HG03139 (cell line): ENCODE data around the gene YWHAE.
"Not testable (repeated sequence)": the region's sequence is repeated elsewhere in the genome, so short reads cannot be mapped to it uniquely, and the experiment has no call there.

ENCODE experiments used
- ATAC-seq: cut with Tn5 transposase; IDR thresholded peaks from one replicate; pipeline ENCODE4 v1.9.1; 2021; ENCODE audit not compliant: unreplicated experiment

YWHAE gene

DNA sequence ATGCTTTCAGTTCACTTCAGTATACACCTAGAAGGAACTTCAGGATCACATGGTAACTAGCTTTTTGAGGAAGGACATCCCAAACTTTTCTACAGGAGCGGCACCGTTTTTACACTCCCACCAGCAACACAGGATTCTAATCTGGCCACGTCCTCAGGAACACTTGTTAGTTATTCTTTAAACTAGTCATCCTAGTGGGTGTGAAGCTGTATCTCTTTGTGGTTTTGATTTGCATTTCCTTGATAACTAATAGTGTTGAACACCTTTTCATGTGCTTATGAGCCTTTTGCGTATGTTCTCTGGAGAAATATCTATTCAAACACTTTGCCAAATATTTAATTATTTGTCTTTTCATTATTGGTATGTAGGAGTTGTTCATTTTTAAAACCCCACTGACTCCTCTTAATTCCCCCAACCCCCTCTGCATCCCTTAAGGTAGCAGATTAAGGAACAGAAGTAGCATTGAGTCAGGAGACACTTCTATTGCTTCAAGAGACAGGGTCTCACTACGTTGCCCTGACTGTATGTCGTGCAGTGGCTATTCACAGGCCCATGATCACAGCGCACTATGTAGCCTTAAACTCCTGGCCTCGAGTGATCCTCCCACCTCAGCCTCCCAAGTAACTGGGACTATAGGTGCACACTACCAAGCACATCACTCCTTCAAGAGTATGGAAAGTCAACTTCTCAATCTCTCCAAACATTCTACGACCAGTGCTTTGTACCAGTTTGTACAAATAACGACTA lies 25.4 kb downstream of the YWHAE start:
- ATAC-seq: no peak

DNA sequence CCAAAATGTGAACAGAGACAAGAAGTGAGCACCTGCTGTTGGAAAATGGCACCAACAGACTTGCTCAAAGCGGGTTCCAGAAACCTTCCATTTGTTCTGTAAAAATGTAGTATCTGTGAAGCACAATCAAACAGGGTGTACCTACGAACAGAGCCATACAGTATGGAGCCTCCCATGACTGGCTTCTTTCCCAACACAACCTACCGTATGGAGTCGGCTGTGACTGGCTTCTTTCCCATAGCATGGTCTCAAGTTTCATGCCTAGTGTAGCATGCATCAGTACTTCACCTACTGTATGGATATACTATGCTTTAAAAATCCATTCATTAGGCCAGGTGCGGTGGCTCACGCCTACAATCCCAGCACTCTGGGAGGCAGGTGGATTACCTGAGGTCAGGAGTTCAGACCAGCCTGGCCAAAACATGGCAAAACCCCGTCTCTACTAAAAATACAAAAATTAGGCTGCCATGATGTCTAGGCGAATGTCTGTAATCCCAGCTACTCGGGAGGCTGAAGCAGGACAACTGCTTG lies 26.2 kb downstream of the YWHAE start:
- ATAC-seq: no peak

DNA sequence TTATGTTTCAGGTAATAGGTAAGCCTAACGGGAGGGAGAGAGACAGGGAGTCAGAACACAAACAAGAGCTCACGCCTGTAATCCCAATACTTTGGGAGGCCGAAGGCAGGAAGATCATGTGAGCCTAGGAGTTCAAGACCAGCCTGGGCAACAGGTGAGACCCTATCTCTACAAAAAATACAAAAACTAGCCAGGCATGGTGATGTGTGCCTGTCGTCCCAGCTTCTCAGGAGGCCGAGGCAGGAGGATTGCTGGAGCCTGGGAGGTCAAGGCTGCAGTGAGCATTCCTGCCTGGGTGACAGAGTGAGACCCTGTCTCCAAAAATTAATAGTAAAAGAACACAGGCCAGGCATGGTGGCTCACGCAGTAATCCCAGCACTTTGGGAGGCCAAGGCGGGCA lies 27.4 kb downstream of the YWHAE start:
- ATAC-seq: no peak

DNA sequence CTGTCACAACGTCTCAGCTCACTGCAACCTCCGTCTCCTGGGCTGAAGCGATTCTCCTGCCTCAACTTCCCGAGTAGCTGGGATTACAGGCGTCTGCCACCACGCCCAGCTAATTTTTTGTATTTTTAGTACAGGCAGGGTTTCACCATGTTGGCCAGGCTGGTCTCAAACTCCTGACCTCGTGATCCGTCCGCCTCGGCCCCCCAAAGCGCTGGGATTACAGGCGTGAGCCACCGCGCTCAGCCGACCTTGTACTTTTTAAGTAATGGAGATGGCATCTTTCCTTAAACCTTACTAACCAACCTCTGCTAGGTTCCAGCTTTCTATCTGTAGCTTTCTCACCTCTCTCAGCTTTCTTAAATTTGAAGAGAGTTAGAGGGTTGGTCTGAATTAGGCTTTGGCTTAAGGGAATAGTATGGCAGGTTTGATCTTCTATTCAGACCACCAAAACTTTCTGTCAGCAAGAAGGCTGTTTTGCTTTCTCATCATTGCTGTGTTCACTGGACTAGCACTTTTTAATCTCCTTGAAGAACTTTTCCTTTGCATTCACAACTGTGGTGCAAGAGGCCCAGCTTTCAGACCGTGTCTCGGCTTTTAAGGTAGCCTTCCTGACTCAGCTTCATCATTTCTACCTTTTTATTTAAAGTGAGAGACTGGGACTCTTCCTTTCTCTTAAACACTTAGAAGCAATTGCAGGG lies 28.0 kb downstream of the YWHAE start:
- ATAC-seq: no peak

DNA sequence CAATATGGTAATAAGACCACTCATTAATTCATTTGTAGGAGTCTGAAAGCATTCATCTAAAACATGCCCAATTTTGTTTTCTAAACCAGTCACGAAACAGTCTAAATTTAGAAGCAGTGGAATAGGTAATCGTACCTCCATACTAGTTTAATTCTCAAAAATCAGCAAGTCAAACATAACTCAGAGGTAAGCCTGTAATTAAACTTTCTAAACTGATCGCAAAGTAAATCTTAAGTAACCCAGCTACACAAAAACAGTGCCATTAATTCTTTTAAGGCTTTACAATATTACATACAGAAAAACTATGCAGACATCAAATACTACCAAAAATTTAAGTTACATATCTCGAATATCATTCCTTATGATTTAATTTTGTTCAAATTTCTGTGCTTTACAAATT lies 31.4 kb downstream of the YWHAE start:
- ATAC-seq: no peak

DNA sequence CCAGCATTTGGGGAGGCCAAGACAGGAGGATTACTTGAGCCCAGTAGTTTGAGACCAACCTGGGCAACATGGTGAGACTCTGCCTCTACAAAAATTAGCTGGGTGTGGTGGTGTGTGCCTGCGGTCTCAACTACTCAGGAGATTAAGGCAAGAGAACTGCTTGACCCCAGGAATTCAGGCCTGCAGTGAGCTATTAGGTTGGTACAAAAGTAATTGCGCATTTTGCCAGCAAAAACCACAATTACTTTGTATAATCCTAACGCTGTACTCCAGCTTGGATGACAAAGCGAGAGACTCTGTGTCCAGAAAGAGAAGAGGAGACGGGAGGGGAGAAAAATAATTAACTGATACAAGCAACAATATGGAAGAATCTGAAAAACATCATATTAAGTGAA lies 32.7 kb downstream of the YWHAE start:
- ATAC-seq: no peak

DNA sequence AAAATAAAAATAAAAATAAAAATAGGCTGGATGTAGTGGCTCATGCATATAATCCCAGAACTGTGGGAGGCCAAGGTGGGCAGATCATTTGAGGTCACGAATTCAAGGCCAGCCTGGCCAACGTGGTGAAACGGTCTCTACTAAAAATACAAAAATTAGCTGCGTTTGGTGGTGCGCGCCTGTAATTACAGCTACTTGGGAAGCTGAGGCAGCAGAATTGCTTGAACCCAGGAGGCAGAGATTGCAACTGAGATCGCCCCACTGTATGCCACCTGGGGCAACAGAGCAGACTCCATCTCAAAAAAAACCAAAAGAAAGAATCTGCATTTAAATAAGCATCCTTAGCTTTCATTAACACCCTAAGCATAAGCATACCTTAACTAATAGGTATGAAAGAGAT lies 33.8 kb downstream of the YWHAE start:
- ATAC-seq: no peak

DNA sequence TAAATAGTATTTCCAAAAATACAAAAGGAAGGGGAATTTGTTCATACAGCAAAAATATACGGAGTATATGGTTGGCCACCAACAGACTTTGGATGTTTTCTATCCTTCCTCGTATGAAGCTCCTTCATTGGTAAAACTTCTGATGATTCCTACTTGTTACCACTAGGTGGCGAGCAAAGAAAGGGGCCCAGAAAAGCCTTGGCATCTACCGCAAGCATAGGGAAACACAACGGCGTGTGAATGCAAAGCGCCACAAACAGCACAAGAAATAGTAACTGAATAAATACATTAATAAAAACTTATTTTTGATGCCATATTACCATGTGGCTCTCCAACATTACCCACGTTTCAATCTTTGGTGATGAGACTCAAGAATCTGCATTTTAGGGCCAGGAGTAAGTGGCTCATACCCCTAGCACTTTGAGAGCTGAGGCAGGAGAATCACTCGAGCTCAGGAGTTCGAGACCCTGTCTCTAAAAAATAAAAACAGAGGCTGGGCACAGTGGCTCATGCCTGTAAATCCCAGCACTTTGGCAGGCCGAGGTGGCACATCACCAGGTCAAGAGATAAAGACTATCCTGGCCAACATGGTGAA lies 34.5 kb downstream of the YWHAE start:
- ATAC-seq: no peak

DNA sequence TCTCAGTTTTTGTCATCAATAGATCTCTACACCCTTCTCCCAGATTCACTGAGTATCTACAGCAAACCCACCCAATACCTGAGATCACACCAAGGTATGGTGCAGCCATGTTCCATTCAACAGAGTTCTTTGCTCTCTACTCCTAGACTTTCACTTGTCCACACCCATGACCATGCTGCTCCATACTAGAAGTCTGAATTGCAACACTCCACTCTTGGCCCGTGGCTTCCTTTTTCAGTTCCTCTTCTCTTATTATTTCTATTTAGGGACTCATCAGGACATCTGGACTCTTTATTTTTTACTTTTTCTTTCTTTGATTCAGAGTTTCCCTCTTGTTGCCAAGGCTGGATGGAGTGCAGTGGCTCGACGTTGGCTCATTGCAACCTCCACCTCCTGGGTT lies 37.1 kb downstream of the YWHAE start:
- ATAC-seq: no peak

DNA sequence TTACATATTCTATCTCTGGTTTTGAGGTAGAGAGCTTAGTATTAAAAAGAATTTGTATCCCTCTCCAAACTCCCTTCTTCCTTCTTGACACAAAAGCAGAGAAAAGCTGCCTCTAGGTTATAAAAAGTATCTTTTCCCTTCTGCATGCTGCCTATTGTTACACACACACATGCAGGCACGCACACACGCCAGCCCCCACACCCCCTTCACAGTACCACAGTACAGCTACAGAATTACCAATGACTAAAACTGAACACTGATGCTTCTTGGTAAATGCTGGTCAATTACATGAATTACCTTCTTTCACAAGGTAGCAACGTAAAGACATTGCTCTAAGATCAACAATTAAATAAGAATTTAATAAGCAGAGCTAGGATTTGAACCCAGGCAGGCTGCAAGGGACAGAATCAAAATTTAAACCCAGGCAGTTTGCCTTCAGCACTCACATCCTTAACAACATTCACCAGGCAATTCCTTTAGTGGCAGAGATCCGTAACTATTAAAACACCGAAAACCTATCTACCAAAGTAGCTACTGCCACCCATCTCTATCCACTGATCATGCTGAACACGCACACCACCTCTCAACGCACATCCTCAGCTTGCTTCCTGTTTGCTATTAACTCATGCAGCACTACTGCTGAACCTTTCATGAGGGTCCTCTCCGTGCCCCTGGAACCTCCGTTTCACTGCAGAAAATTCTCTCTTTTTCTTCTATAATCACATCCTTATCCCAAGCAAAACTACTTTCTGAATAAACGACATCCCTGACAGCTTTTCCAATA lies 37.8 kb downstream of the YWHAE start:
- no peak for ATAC-seq

DNA sequence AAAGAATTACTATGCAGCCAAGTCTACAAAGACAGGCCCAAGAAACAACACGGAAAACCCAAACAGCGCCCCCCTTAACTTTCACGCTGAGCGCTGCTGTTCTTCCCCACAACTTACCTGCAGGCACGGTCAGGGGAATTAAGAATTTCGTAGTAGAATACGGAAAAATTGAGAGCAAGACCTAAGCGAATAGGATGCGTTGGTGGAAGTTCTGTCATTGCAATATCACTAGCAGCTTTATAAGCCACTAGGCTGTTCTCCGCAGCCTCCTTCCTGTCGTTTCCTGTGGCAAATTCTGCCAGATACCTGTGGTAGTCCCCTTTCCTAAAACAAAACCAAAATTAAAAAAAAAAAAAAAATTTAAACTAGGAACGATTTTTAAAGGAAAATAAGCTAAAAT lies 39.0 kb downstream of the YWHAE start:
- no peak for ATAC-seq

DNA sequence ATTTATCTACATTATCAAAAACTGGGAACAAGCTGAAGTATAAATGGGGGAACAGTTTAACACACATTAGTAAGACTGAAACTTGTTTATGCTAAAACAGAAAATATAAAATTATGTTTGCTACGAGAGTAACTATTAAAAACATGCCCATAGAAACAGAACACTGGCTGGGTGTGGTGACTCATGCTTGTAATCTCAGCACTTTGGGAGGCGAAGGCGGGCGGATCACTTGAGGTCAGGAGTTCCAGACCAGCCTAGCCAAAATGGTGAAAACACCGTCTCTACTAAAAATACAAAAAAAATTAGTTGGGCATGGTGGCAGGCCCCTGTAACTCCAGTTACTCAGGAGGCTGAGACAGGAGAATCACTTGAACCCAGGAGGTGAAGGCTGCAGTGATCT lies 39.7 kb downstream of the YWHAE start:
- ATAC-seq: not testable (repeated sequence)

DNA sequence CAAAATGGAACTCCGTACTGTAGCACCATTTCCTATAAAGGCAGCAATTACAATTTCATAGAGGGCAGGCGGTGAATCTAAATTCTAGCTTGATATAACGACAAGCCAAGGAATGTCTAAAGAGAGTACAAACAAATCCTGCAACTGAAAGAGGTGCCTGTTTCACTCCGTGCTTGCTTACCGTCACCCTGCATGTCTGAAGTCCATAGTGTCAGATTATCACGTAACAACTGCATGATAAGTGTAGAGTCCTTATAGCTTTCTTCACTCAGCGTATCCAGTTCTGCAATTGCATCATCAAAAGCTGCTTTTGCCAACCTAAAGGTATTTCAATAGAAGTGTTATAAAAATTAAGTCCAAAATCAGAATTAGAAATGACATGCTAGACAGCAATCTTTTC lies 46.0 kb downstream of the YWHAE start:
- no peak for ATAC-seq

DNA sequence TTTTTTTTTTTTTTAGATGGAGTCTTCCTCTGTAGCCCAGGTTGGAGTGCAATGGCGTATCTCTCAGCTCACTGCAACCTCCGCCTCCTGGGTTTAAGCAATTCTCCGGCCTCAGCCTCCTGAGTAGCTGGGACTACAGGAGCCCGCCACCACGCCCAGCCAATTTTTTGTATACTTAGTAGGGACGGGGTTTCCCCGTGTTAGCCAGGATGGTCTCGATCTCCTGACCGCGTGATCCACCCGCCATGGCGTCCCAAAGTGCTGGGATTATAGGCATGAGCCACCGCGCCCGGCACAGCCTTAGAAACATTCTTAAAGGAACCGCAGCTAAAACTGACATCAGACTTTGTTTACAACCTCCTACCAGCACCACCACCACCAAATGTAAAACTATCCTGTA lies 47.5 kb downstream of the YWHAE start:
- not testable (repeated sequence) for ATAC-seq

DNA sequence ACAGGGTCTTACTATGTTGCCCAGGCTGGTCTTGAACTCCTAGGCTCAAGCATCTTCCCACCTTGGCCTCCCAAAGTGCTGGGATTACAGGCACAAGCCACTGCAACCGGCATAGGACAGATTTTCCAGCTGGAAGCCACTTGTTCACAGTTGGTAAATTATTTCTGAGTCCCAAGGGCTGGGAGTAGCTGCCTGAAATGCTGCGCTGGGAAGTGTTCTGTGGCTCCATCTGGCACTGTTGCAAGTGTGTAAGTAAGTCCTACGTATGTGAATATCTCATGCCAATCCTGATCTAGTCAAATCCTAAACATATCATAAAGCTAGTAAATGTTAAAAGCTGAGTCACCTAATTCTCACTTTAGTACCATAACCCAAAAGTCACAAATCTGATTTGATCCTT lies 48.1 kb downstream of the YWHAE start:
- ATAC-seq: no peak

DNA sequence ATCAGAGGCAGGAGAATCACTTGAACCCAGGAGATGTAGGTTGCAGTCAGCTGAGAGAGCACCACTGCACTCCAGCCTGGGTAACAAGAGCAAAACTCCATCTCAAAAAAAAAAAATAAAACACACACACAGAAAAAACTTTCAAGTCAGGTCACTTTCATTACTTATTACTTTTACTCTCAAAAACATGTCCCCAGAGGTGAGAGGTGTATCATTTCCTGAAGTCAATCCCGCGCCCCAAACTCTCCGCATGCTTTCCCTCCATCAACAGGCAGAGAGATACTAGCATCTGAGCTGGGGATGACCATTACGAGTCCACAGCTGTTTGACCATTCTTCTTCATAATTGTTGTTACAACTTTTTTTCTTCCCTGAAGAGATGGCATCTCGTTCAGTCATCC lies 48.7 kb downstream of the YWHAE start:
- ATAC-seq: no peak

DNA sequence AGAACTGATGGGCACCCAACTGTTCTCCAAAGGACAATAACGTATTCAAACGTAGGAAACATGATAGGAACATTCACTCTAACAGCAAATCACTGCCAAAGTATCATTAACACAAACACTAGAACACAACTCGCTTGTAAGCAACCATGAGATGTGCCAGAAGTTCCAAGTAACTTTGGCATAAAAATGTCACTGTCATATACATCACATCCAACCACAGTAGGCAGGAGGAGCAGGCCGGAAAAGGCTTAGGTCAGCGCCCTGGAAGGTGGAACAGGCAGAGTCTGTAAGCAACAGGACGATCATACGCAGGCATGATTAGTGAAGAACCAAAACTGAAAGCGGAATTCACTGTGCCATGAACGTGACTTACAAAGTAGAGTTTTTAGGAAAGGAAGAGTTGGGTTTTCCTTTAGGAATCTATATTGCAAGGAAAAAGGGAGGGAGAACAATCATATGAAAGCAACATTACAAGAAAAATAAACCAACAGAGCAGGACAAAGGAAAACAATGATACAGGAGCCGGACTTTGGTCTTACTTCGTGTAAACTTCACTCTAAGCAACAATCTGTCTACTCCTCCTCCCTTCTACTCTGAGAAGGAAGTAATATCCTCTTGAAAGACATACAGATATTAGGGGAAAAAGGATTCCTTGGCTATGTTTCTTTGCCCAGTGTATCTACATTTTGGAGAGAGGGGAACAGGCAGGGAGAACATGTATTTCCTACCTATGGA lies 52.3 kb downstream of the YWHAE start:
- ATAC-seq: no peak

DNA sequence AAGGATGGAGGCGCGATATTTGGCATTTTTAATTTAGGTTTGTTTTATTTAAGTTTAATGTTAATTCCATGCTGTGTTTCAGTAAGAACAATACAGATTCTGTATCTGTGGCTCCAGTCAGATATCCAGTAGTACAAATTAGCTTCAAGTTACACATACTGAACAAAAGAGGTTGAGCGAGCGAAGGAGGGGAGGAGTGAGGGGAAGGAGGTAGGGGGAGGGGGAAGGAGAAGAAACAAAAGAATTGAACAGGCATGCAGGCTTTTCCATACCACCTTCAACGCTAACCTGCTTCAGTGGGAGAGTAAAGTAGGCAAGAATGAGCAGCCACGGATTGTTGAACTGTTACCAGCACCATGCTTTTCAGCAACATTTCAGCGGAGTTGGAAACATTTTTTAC lies 55.5 kb downstream of the YWHAE start:
- no peak for ATAC-seq

DNA sequence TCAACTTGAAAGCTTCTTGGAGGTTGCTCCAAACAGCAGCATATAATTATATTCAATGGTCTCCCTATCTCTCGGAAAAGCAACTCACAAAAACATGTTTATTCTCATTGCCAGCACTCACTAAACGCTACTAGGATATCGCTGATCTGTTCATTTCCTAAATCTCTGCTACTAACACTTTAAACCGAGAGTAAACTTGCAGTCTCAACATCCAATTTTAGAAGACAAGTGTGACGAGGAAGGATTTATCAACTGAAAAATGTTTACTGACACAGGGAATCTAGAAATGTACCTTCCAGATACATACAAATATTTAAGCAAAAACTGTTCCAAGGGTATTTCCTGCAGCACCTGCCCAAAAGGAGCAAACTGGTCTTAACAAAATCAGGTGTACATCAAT lies 56.5 kb downstream of the YWHAE start:
- ATAC-seq: no peak

DNA sequence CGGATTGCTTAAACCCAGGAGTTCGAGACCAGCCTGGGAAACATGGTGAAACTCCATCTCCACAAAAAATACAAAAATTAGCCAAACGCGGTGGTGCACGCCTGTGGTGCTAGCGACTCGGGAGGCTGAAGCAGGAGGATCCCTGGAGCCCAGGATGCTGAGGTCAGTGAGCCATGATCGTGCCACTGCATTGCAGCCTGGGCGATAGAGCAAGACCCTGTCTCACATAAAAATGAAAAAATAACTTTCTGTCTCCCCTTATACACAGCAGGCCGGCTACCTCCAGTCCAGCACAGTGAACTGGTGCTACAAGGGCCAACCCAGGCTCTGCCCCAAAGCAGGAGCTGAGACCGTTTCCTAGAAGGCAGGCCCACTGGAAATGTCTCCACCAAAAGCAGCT lies 59.7 kb downstream of the YWHAE start:
- no peak for ATAC-seq

DNA sequence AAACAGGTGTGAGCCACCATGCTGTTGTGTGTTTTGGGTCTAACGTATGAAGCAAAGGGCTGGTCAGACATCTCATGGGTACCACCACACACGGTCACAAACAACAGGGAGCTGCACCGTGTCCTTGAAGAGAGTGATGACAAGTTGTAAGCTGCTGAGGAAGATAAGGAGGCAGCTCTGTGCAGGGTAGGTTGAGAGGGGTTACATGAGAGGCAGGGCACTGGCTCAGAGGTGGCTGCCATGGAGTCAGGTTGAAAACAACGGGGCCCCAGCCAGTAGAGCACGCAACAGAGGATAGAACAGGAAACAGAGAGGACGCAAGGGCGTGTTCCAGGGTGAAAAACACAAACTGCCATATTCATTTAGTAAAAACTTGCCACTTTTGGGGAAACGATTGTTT lies 68.3 kb downstream of the YWHAE start:
- no peak for ATAC-seq
